HCT116 (cell line): ENCODE measurements around the gene OSCAR.

Experiments used
- CEBPB ChIP-seq: IDR thresholded peaks from 2 replicates; pipeline ENCODE4 v1.6.1; 2012; ENCODE audit warnings: low read depth
- EGR1 ChIP-seq: IDR thresholded peaks from 2 replicates; pipeline ENCODE4 v1.6.1; 2012; ENCODE audit warnings: low read depth
- EZH2 ChIP-seq: fragments of 200-600 bp; sonication (generic); IDR thresholded peaks from 2 replicates; pipeline ENCODE4 v1.6.1; 2017; ENCODE audit warnings: antibody characterized with exemption, mixed run types
- EZH2phosphoT487 ChIP-seq: fragments of 200-600 bp; IDR thresholded peaks from 2 replicates; pipeline ENCODE4 v1.6.1; 2018; ENCODE audit warnings: antibody characterized with exemption, borderline replicate concordance
- POLR2A ChIP-seq: IDR thresholded peaks from 2 replicates; pipeline ENCODE4 v1.7.0; 2011; ENCODE audit warnings: borderline replicate concordance; ENCODE audit not compliant: insufficient read depth, insufficient read length; ENCODE audit errors: extremely low read depth
- POLR2AphosphoS5 ChIP-seq: IDR thresholded peaks from 2 replicates; pipeline ENCODE4 v1.6.1; 2011; ENCODE audit warnings: mild to moderate bottlenecking, low read depth, low read length, moderate library complexity
- TCF7L2 ChIP-seq: IDR thresholded peaks from 2 replicates; pipeline ENCODE4 v1.7.0; 2011; ENCODE audit warnings: borderline replicate concordance, inconsistent platforms; ENCODE audit not compliant: insufficient read depth, insufficient read length; ENCODE audit errors: extremely low read depth
- ZNF274 ChIP-seq: fragments of 200-500 bp; sonication (Bioruptor generic); IDR thresholded peaks from 2 replicates; pipeline ENCODE4 v1.6.1; 2014; ENCODE audit warnings: mild to moderate bottlenecking, low read depth, low read length, inconsistent platforms
- TF ChIP-seq, protein P1 (sequence below), 3 experiments: fragments of 200-600 bp in 1 of 3; sonication (generic) in 1 of 3; IDR thresholded peaks in 2 of 3; conservative IDR thresholded peaks in 1 of 3; 2 replicates each; pipeline ENCODE4 v1.5.1; 2012 to 2017; ENCODE audit warnings: low read depth in 2 of 3, low read length in 2 of 3, antibody characterized with exemption in 1 of 3, borderline replicate concordance in 1 of 3, control low read depth in 1 of 3, mild to moderate bottlenecking in 1 of 3, mixed read lengths in 1 of 3, mixed run types in 1 of 3, moderate library complexity in 1 of 3; ENCODE audit not compliant: insufficient read depth in 1 of 3
- TF ChIP-seq, protein P2 (sequence below): IDR thresholded peaks from 2 replicates; pipeline ENCODE4 v1.6.1; 2012; ENCODE audit warnings: low read depth
- TF ChIP-seq, protein P3 (sequence below): IDR thresholded peaks from 2 replicates; pipeline ENCODE4 v1.6.1; 2012

DNA sequence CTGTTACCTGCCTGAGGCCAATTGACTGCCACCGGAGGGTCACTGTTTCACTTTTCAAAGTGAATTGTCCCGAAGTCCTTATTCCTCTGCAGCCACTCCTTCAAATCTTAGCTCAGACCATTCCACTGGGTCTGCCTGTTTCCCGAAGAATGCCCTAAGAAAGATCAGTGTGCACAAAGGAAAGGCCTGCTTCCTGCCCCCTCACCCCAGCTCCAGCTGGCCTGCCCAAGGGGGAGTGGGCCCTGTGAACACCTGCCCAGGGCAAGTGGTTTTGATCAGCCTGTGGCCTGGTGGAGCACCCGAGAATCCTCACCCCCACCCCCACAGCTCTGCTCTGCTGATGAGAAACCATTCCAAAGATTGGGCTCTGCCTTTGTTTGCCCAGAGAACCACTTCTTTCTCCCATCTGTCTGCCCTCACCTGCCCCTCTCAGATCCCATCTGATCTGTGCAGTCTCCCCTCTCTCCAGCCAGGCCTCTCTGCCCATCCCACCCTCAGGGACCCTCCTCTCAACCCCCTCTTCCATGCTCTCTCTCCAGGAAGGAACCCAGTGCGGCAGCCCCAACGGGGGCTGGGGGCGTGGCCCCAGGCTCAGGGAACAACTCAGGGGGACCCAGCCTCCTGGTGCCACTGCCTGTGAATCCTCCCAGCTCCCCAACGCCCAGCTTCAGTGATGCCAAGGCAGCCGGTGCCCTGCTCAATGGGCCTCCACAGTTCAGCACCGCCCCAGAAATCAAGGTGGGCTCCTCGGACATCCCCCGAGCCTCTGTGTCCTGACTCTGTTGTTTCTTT, 48.6 kb upstream of the OSCAR start:
- TF ChIP-seq, protein P1, sequence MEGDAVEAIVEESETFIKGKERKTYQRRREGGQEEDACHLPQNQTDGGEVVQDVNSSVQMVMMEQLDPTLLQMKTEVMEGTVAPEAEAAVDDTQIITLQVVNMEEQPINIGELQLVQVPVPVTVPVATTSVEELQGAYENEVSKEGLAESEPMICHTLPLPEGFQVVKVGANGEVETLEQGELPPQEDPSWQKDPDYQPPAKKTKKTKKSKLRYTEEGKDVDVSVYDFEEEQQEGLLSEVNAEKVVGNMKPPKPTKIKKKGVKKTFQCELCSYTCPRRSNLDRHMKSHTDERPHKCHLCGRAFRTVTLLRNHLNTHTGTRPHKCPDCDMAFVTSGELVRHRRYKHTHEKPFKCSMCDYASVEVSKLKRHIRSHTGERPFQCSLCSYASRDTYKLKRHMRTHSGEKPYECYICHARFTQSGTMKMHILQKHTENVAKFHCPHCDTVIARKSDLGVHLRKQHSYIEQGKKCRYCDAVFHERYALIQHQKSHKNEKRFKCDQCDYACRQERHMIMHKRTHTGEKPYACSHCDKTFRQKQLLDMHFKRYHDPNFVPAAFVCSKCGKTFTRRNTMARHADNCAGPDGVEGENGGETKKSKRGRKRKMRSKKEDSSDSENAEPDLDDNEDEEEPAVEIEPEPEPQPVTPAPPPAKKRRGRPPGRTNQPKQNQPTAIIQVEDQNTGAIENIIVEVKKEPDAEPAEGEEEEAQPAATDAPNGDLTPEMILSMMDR (IDR thresholded peaks at IDR 0.05 in 2 of 3, conservative IDR thresholded peaks at IDR 0.05 in 1 of 3; ENCODE audit: borderline replicate concordance in 1 of 3, insufficient read depth in 1 of 3, low read depth in 2 of 3, low read length in 2 of 3) = no peak
- TF ChIP-seq POLR2A (no peak), EZH2phosphoT487 (no peak), CEBPB (no peak), ZNF274 (no peak), POLR2AphosphoS5 (no peak), EGR1 (no peak), EZH2 (no peak), TCF7L2 (no peak)
- TF ChIP-seq, protein P2, sequence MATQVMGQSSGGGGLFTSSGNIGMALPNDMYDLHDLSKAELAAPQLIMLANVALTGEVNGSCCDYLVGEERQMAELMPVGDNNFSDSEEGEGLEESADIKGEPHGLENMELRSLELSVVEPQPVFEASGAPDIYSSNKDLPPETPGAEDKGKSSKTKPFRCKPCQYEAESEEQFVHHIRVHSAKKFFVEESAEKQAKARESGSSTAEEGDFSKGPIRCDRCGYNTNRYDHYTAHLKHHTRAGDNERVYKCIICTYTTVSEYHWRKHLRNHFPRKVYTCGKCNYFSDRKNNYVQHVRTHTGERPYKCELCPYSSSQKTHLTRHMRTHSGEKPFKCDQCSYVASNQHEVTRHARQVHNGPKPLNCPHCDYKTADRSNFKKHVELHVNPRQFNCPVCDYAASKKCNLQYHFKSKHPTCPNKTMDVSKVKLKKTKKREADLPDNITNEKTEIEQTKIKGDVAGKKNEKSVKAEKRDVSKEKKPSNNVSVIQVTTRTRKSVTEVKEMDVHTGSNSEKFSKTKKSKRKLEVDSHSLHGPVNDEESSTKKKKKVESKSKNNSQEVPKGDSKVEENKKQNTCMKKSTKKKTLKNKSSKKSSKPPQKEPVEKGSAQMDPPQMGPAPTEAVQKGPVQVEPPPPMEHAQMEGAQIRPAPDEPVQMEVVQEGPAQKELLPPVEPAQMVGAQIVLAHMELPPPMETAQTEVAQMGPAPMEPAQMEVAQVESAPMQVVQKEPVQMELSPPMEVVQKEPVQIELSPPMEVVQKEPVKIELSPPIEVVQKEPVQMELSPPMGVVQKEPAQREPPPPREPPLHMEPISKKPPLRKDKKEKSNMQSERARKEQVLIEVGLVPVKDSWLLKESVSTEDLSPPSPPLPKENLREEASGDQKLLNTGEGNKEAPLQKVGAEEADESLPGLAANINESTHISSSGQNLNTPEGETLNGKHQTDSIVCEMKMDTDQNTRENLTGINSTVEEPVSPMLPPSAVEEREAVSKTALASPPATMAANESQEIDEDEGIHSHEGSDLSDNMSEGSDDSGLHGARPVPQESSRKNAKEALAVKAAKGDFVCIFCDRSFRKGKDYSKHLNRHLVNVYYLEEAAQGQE = no peak
- TF ChIP-seq, protein P3, sequence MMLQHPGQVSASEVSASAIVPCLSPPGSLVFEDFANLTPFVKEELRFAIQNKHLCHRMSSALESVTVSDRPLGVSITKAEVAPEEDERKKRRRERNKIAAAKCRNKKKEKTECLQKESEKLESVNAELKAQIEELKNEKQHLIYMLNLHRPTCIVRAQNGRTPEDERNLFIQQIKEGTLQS = no peak
